HepG2 (cell line): ENCODE measurements around the gene MIF4GD. TPM values are rescaled to one million over a fixed set of nuclear protein-coding genes. Genes with fewer than 3 reads are reported as not detected.

Source experiments
- CHCHD3 ChIP-seq: sonication (generic); formaldehyde crosslinking; IDR thresholded peaks from 2 replicates; pipeline ENCODE4 v1.8.0; 2022; ENCODE audit warnings: mild to moderate bottlenecking, missing genetic modification reagents, moderate library complexity
- DR1 ChIP-seq: sonication (generic); formaldehyde crosslinking; IDR thresholded peaks from 2 replicates; pipeline ENCODE4 v1.8.0; 2021; ENCODE audit warnings: mild to moderate bottlenecking, missing genetic modification reagents, inconsistent platforms
- DZIP1 ChIP-seq: sonication (generic); formaldehyde crosslinking; IDR thresholded peaks from 2 replicates; pipeline ENCODE4 v1.5.0; 2020; ENCODE audit warnings: mild to moderate bottlenecking, missing genetic modification reagents
- NFKBIZ ChIP-seq: IDR thresholded peaks from 2 replicates; pipeline ENCODE4 v1.6.1; 2018; ENCODE audit warnings: missing genetic modification reagents, missing compliant biosample characterization
- TARDBP ChIP-seq: sonication (generic); formaldehyde crosslinking; IDR thresholded peaks from 2 replicates; pipeline ENCODE4 v1.8.0; 2022; ENCODE audit warnings: mild to moderate bottlenecking, missing genetic modification reagents
- TCF7 ChIP-seq: sonication (generic); IDR thresholded peaks from 2 replicates; pipeline ENCODE4 v1.6.1; 2016; ENCODE audit warnings: antibody characterized with exemption, low read depth
- ZBTB40 ChIP-seq, 2 experiments: fragments of 450-650 bp in 1 of 2; sonication (generic) in 1 of 2; formaldehyde crosslinking in 1 of 2; IDR thresholded peaks; 2 replicates each; pipeline versions ENCODE4 v1.6.1 to v1.8.0; 2016 to 2022; ENCODE audit warnings: antibody characterized with exemption in 1 of 2, mild to moderate bottlenecking in 1 of 2, missing genetic modification reagents in 1 of 2
- ZBTB7A ChIP-seq: sonication (generic); formaldehyde crosslinking; IDR thresholded peaks from 2 replicates; pipeline ENCODE4 v1.8.0; 2022; ENCODE audit warnings: mild to moderate bottlenecking, missing genetic modification reagents
- ZNF460 ChIP-seq: sonication (generic); formaldehyde crosslinking; IDR thresholded peaks from 2 replicates; pipeline ENCODE4 v1.5.1; 2020; ENCODE audit warnings: missing genetic modification reagents, mild to moderate bottlenecking, borderline replicate concordance
- ZNF512B ChIP-seq: sonication (generic); formaldehyde crosslinking; IDR thresholded peaks from 2 replicates; pipeline ENCODE4 v1.5.1; 2020; ENCODE audit warnings: missing genetic modification reagents, mild to moderate bottlenecking, borderline replicate concordance
- ZNF563 ChIP-seq: sonication (generic); formaldehyde crosslinking; IDR thresholded peaks from 2 replicates; pipeline ENCODE4 v1.8.0; 2022; ENCODE audit warnings: mild to moderate bottlenecking, moderate library complexity, missing genetic modification reagents
- ZNF616 ChIP-seq: sonication (generic); formaldehyde crosslinking; IDR thresholded peaks from 2 replicates; pipeline ENCODE4 v1.5.0; 2020; ENCODE audit warnings: low read depth, mild to moderate bottlenecking, missing genetic modification reagents
- polyA plus RNA-seq, 8 experiments: library from polyadenylated mRNA; depleted of rRNA in 3 of 8; stranded (reverse) in 7 of 8; unstranded in 1 of 8; fragments of >200 nt; fragmentation: Illumina TruSeq in 4 of 8; extraction: Trizol in 4 of 8; gene quantifications; 2 replicates each; pipeline versions ENCODE4 v1.2.1 to v1.2.3, GENCODE V29; 2011 to 2016; ENCODE audit warnings: low read depth in 4 of 8, missing spikeins in 1 of 8, mixed read lengths in 1 of 8; ENCODE audit not compliant: insufficient read depth in 1 of 8
- total RNA-seq, 5 experiments: library from RNA; depleted of rRNA; stranded (reverse); fragments of >200 nt; fragmentation: Illumina TruSeq; extraction: Trizol; gene quantifications; 2 replicates each; pipeline ENCODE4 v1.2.3, GENCODE V29; 2016; ENCODE audit warnings: low read depth in 1 of 5

MIF4GD gene
- total and polyA plus RNA-seq, 2 of the 13 experiments (the other 11 are each of a cell fraction or from before 2014, with no cell fraction given): 14.0 to 28.0 TPM

GRCh38 chr17:75261336-75262111, 9.5 kb downstream of the MIF4GD start, which contains the start of the genes GGA3 and MRPS7 (continued):
- TF ChIP-seq DZIP1 (CRISPR knock-in tag) (peak; percentile 97), ZNF616 (CRISPR knock-in tag) (peak; percentile 37; the same call in 1 of the 2 replicates), DR1 (CRISPR knock-in tag) (peak; percentile 69; the same call in 1 of the 2 replicates), NFKBIZ (no peak; the same call in 1 of the 2 replicates), TCF7 (no peak), ZNF563 (CRISPR knock-in tag) (peak; percentile 89), ZBTB40 (IDR thresholded peaks at IDR 0.05) (no peak), ZBTB40 (CRISPR knock-in tag; IDR thresholded peaks at IDR 0.05) (peak; percentile 51), ZNF512B (CRISPR knock-in tag) (0 out of 2 replicates have a peak, but pooled peaks have one; percentile 66), CHCHD3 (no peak; the same call in 1 of the 2 replicates), ZBTB7A (CRISPR knock-in tag) (no peak), TARDBP (CRISPR knock-in tag) (peak; percentile 86), ZNF460 (CRISPR knock-in tag) (no peak; the same call in 1 of the 2 replicates)
